HG03196 (cell line): ENCODE measurements around the gene LSM7.

Experiments used
- ATAC-seq: cut with Tn5 transposase; IDR thresholded peaks from one replicate; pipeline ENCODE4 v1.9.1; 2021; ENCODE audit not compliant: unreplicated experiment

LSM7 gene

GRCh38 chr19:2325281-2326046, 2.9 kb downstream of the LSM7 start:
- no peak for ATAC-seq

- ATAC-seq = no peak
These were observed 4.0 kb downstream of the LSM7 start for GRCh38 chr19:2324220-2324948.

- ATAC-seq = no peak
These were observed 4.7 kb downstream of the LSM7 start for GRCh38 chr19:2323707-2324106.

- ATAC-seq = no peak
These were observed 6.7 kb downstream of the LSM7 start for GRCh38 chr19:2321565-2322283.

GRCh38 chr19:2320939-2321338, 7.4 kb downstream of the LSM7 start:
- ATAC-seq = no peak

GRCh38 chr19:2320049-2320448, 8.3 kb downstream of the LSM7 start:
- ATAC-seq = no peak

GRCh38 chr19:2319551-2319950, 8.8 kb downstream of the LSM7 start:
- no peak for ATAC-seq

GRCh38 chr19:2318923-2319322, 9.5 kb downstream of the LSM7 start:
- ATAC-seq = no peak

- ATAC-seq = no peak
These were observed 10.6 kb downstream of the LSM7 start for GRCh38 chr19:2317756-2318155.

GRCh38 chr19:2317300-2317699, 11.1 kb downstream of the LSM7 start:
- no peak for ATAC-seq

- no peak for ATAC-seq
These were observed 12.5 kb downstream of the LSM7 start for GRCh38 chr19:2315818-2316353.

GRCh38 chr19:2315121-2315817, 13.1 kb downstream of the LSM7 start:
- ATAC-seq = no peak

- no peak for ATAC-seq
These were observed 15.4 kb downstream of the LSM7 start for GRCh38 chr19:2312820-2313501.

- ATAC-seq = no peak
These were observed 17.3 kb downstream of the LSM7 start for GRCh38 chr19:2311093-2311492.

- ATAC-seq = no peak
These were observed 18.5 kb downstream of the LSM7 start for GRCh38 chr19:2309734-2310362.

GRCh38 chr19:2308114-2308556, 20.3 kb downstream of the LSM7 start, which contains the start of gene LINGO3:
TSS of gene LINGO3 (minus strand) at chr19:2308154. CDS start at chr19:2291776, 16,378 bp downstream.
- ATAC-seq = no peak

- no peak for ATAC-seq
These were observed 20.8 kb downstream of the LSM7 start for GRCh38 chr19:2307518-2308012.

GRCh38 chr19:2306971-2307370, 21.4 kb downstream of the LSM7 start:
- no peak for ATAC-seq

GRCh38 chr19:2306281-2306806, 22.0 kb downstream of the LSM7 start:
- ATAC-seq = no peak
